ENCODE results near the gene NPHS1.

- TF ChIP-seq CTCF (conservative IDR thresholded peaks at IDR 0.05 in 1 of 2, IDR thresholded peaks at IDR 0.05 in 1 of 2; ENCODE audit: low read depth in 1 of 2, low read length in 2 of 2) (no peak), EZH2 (IDR thresholded peaks at IDR 0.05; ENCODE audit: low read length, missing control alignments) (no peak)
Observed at GRCh38 chr19:35777961-35778360, 74.3 kb downstream of the NPHS1 start.
